Endothelial cell of umbilical vein (primary cell): ENCODE measurements around the gene ERGIC1. TPM values are rescaled to one million over a fixed set of nuclear protein-coding genes. Genes with fewer than 3 reads are reported as not detected.

ENCODE experiments used
- BruUV-seq: library from RNA; stranded (reverse); fragments of 400-500 nt; replicated peaks from 2 replicates; lab custom pipeline; 2021; lab: Mats Ljungman, UMichigan
- CTCF ChIA-PET: fragments of 300-600, 350-600 bp; sonication (Branson Sonifier 250); formaldehyde crosslinking; loops from one replicate; lab custom pipeline; 2021; ENCODE audit warnings: antibody characterized with exemption, inconsistent platforms; lab: Charles Lee
- POLR2A ChIA-PET: fragments of 300-600, 350-600 bp; sonication (Branson Sonifier 250); formaldehyde crosslinking; loops from one replicate; lab custom pipeline; 2021; ENCODE audit warnings: antibody characterized with exemption, inconsistent platforms; lab: Charles Lee
- DNase-seq: peaks from one replicate; pipeline ENCODE4 v3.0.0-alpha.2; 2011; ENCODE audit warnings: low read depth, low spot score
- FAIRE-seq: peaks from 2 replicates; lab custom pipeline; 2011; peaks lifted over from hg19 to GRCh38; lab: Jason Lieb, UNC
- H2AFZ ChIP-seq: 2 replicates; pipeline ENCODE4 v1.6.0; 2012; ENCODE audit warnings: low read depth, low read length, control low read depth, inconsistent platforms
- H3K27ac ChIP-seq: 2 replicates; pipeline ENCODE4 v1.5.1; 2011; ENCODE audit warnings: low read depth, mild to moderate bottlenecking, control low read depth, low read length, moderate library complexity; ENCODE audit not compliant: insufficient read depth
- H3K27me3 ChIP-seq, 2 experiments: 2 replicates each; pipeline versions ENCODE4 v1.6.0 to v1.6.1; 2011; ENCODE audit warnings: low read length in 2 of 2, mixed read lengths in 1 of 2; ENCODE audit not compliant: control insufficient read depth in 2 of 2, insufficient read depth in 2 of 2
- H3K36me3 ChIP-seq, 2 experiments: 2 replicates in 1 of 2; 3 replicates in 1 of 2; pipeline ENCODE4 v1.5.1; 2011; ENCODE audit warnings: low read length in 2 of 2, mild to moderate bottlenecking in 1 of 2, moderate library complexity in 1 of 2; ENCODE audit not compliant: control insufficient read depth in 2 of 2, insufficient read depth in 2 of 2; ENCODE audit errors: extremely low read depth in 1 of 2
- H3K4me1 ChIP-seq: 3 replicates; pipeline ENCODE4 v1.5.1; 2011; ENCODE audit warnings: mild to moderate bottlenecking, low read length; ENCODE audit not compliant: control insufficient read depth, insufficient read depth; ENCODE audit errors: extremely low read depth
- H3K4me2 ChIP-seq: 2 replicates; pipeline ENCODE4 v1.6.1; 2011; ENCODE audit warnings: low read length, control low read depth, mixed read lengths; ENCODE audit not compliant: insufficient read depth
- H3K4me3 ChIP-seq, 3 experiments: fragments of 200-600 bp in 1 of 3; sonication (generic), shearing (Covaris generic) in 1 of 3; replicated peaks in 1 of 3; 2 replicates each; pipeline ENCODE4 v1.5.1; 2011 to 2016; ENCODE audit warnings: control low read depth in 3 of 3, low read length in 3 of 3, mild to moderate bottlenecking in 2 of 3, inconsistent platforms in 1 of 3, low read depth in 1 of 3, moderate library complexity in 1 of 3; ENCODE audit not compliant: insufficient read depth in 1 of 3
- H3K79me2 ChIP-seq: 2 replicates; pipeline ENCODE4 v1.6.0; 2012; ENCODE audit warnings: low read length, inconsistent platforms; ENCODE audit not compliant: control insufficient read depth, insufficient read depth
- H3K9ac ChIP-seq: replicated peaks from 2 replicates; pipeline ENCODE3; 2011; ENCODE audit warnings: low read length, control low read depth; ENCODE audit not compliant: insufficient read depth; ENCODE audit errors: extremely low read depth
- H3K9me1 ChIP-seq: replicated peaks from 3 replicates; pipeline ENCODE4 v1.6.0; 2011; ENCODE audit warnings: mild to moderate bottlenecking, low read length; ENCODE audit not compliant: control insufficient read depth, insufficient read depth; ENCODE audit errors: extremely low read depth
- H3K9me3 ChIP-seq: replicated peaks from 2 replicates; pipeline ENCODE4 v1.5.1; 2012; ENCODE audit warnings: low read length, inconsistent platforms; ENCODE audit not compliant: control insufficient read depth, insufficient read depth
- H4K20me1 ChIP-seq: replicated peaks from 2 replicates; pipeline ENCODE3; 2011; ENCODE audit warnings: mild to moderate bottlenecking, low read length; ENCODE audit not compliant: control insufficient read depth, insufficient read depth; ENCODE audit errors: extremely low read depth
- EZH2 ChIP-seq: IDR thresholded peaks from 2 replicates; pipeline ENCODE4 v1.6.1; 2012; ENCODE audit warnings: borderline replicate concordance, low read depth, mild to moderate bottlenecking, moderate library complexity, low read length, inconsistent platforms; ENCODE audit not compliant: severe bottlenecking
- FOS ChIP-seq: IDR thresholded peaks from 2 replicates; pipeline ENCODE4 v1.6.1; 2011; ENCODE audit warnings: mild to moderate bottlenecking, low read length, moderate library complexity, borderline replicate concordance; ENCODE audit not compliant: insufficient read depth
- GATA2 ChIP-seq: IDR thresholded peaks from 2 replicates; pipeline ENCODE4 v1.7.0; 2011; ENCODE audit warnings: low read depth, mild to moderate bottlenecking, moderate library complexity, mixed read lengths, low read length; ENCODE audit not compliant: insufficient read length, insufficient read depth
- JUN ChIP-seq: IDR thresholded peaks from 2 replicates; pipeline ENCODE4 v1.6.1; 2011; ENCODE audit warnings: borderline replicate concordance, low read depth; ENCODE audit not compliant: insufficient read length, insufficient read depth
- MYC ChIP-seq: IDR thresholded peaks from one replicate; pipeline ENCODE4 v1.6.1; 2011; ENCODE audit warnings: mild to moderate bottlenecking, low read depth, low read length
- POLR2A ChIP-seq: IDR thresholded peaks from 2 replicates; pipeline ENCODE4 v1.6.1; 2012; ENCODE audit warnings: low read depth, mild to moderate bottlenecking, control low read depth, low read length
- POLR2AphosphoS5 ChIP-seq: IDR thresholded peaks from 2 replicates; pipeline ENCODE4 v1.6.1; 2012; ENCODE audit warnings: low read depth, mild to moderate bottlenecking, control low read depth, low read length, moderate library complexity; ENCODE audit not compliant: insufficient read depth
- dilution Hi-C: fragments of 300-500 bp; cut with MboI; formaldehyde crosslinking; loops from one replicate; pipeline ENCODE4 v1.15.0; 2019; ENCODE audit warnings: low sequenced_read_pairs; ENCODE audit not compliant: extremely low pct_ligation_motif_present
- intact Hi-C: fragments of 100-400 bp; cut with micrococcal nuclease; formaldehyde crosslinking; loops from one replicate; pipeline ENCODE4 v1.10.0; 2022
- polyA plus RNA-seq, 4 experiments: library from polyadenylated mRNA; depleted of rRNA in 3 of 4; stranded (reverse) in 3 of 4; unstranded in 1 of 4; fragments of >200 nt; gene quantifications; 2 replicates each; pipeline versions ENCODE4 v1.2.1 to v1.2.3, GENCODE V29; 2011 to 2012; ENCODE audit warnings: missing spikeins in 1 of 4
- total RNA-seq: library from RNA; stranded (reverse); gene quantifications from 2 replicates; pipeline ENCODE4 v1.2.3, GENCODE V29; 2021
- TF ChIP-seq, protein P1 (sequence below), 2 donors: IDR thresholded peaks; 1 replicate in 1 of 2; 2 replicates in 1 of 2; pipeline ENCODE4 v1.5.1; 2011; ENCODE audit warnings: low read length in 2 of 2, mild to moderate bottlenecking in 2 of 2, moderate library complexity in 2 of 2, control low read depth in 1 of 2, inconsistent platforms in 1 of 2, low read depth in 1 of 2; ENCODE audit not compliant: insufficient read depth in 1 of 2; ENCODE audit errors: extremely low read depth in 1 of 2
- TF ChIP-seq, protein P2 (sequence below): IDR thresholded peaks from 2 replicates; pipeline ENCODE4 v1.6.1; 2011; ENCODE audit not compliant: insufficient read depth, insufficient read length

Gene ERGIC1
- total and polyA plus RNA-seq, 2 donors (not counting 3 experiments of a cell fraction or from before 2014, with no cell fraction given) = 105 to 109 TPM

DNA sequence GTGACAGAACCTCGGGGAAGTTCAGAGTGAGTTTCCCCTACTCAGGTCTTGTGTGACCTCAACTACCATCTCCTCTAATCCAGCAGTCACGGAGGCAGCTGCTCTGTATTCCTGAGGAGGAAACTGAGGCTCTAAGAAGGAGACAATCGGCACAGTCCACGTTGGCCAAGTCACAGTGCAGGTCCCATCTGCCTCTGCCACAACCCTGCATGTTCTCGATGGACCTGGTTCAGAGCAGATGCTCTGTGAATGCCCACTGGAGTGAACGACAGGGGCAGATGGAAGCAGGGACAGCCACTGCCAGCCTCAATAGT is 722 bp upstream of the ERGIC1 start:
- Histone ChIP-seq H3K79me2 (peaks cover 39% of the 10 kb centered on the region), H3K4me3 (no peak overlapping the region), H3K36me3 (no peaks in the 10 kb centered on the region), H2AFZ (no peak overlapping the region), H3K27me3 (no peaks in the 10 kb centered on the region), H3K4me1 (peaks cover 12% of the 10 kb centered on the region), H3K27ac (no peak overlapping the region), H3K4me2 (no peak overlapping the region), H3K9ac (no peak overlapping the region), H3K9me3 (no peaks in the 10 kb centered on the region), H4K20me1 (no peaks in the 10 kb centered on the region), H3K9me1 (no peaks in the 10 kb centered on the region)
- CTCF ChIA-PET = no interaction called here
- dilution Hi-C loops (no loop called here), intact Hi-C loops (no loop called here)
- DNase-seq (no peak), FAIRE-seq (peak; percentile 44)
- BruUV-seq = no TSS peak
- TF ChIP-seq POLR2AphosphoS5 (no peak), EZH2 (no peak), JUN (no peak), GATA2 (no peak), MYC (no peak), POLR2A (no peak), FOS (no peak)
- TF ChIP-seq, protein P1, sequence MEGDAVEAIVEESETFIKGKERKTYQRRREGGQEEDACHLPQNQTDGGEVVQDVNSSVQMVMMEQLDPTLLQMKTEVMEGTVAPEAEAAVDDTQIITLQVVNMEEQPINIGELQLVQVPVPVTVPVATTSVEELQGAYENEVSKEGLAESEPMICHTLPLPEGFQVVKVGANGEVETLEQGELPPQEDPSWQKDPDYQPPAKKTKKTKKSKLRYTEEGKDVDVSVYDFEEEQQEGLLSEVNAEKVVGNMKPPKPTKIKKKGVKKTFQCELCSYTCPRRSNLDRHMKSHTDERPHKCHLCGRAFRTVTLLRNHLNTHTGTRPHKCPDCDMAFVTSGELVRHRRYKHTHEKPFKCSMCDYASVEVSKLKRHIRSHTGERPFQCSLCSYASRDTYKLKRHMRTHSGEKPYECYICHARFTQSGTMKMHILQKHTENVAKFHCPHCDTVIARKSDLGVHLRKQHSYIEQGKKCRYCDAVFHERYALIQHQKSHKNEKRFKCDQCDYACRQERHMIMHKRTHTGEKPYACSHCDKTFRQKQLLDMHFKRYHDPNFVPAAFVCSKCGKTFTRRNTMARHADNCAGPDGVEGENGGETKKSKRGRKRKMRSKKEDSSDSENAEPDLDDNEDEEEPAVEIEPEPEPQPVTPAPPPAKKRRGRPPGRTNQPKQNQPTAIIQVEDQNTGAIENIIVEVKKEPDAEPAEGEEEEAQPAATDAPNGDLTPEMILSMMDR (IDR thresholded peaks at IDR 0.05; ENCODE audit: extremely low read depth in 1 of 2, insufficient read depth in 1 of 2, low read depth in 1 of 2, low read length in 2 of 2) = no peak
- TF ChIP-seq, protein P2, sequence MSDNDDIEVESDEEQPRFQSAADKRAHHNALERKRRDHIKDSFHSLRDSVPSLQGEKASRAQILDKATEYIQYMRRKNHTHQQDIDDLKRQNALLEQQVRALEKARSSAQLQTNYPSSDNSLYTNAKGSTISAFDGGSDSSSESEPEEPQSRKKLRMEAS = no peak
- POLR2A ChIA-PET = interaction anchor here (0.6 kb wide), 1 partner anchor 33 kb away, joined by 3 read pairs; no protein-coding TSS in a partner anchor
